ENCODE data around the gene SLC36A2. TPM values are rescaled to one million over a fixed set of nuclear protein-coding genes. Genes with fewer than 3 reads are reported as not detected.

Gene SLC36A2
- polyA plus RNA-seq, 12 donors = 0.10 to 0.59 (median 0.29) TPM; not detected in 4

DNA sequence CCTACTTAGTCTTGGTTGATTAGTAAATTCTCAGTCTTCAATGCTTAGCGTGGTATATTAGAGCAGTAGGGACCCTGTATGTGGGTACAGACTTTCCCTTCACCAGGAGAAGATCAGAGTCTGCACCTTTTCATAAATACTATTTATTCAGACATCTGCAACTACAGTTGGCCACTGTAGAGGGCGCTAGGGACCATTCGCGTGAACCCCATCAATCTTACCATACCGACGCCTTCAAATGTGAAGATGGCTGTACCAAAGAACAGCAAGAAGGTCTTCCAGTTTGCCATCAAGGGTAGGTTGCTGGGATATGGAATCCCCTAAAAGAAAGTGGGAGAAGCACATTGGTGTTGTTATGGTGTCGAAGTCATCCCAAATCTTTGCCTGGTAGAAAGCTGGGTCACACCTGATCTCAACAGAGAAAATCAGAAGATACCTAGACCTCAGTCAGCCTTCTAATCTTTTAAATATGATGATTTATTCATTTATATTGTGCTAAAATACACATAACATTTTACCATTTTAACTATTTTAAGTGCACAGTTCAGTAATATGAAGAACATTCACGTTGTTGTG lies 62.9 kb downstream of the SLC36A2 start:
- DNase-seq = no peak

DNA sequence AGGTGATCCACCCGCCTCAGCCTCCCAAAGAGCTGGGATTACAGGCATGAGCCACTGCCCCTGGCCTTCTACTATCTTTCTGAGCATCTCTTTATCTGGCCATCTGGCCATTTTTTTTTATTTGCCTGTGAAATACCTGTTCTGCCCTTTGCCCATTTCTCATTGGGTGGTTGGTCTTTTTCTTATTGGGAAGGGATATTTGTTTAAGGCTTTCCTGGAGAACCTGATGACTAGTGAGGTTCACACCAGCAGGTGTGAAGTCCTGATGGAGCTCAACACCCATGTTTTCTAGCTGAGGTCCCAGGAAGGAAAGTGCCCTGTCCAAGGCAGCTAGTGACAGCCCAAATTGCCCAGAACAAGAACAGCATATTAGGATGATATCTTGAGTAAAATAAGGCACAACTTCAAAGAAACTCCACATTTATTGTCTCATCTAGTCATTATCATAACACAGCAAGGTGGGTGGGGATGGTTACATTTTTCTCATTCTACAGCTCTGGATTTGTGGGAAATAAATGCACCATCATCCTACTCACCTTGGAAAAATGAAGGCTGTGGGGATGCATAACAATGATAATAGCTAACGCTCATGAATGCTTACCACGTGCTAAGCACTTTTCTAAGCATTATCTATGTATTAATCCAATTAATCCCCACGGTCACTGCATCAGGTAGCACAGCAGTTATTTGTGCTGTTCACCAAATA lies 64.1 kb downstream of the SLC36A2 start:
- DNase-seq = no peak

DNA sequence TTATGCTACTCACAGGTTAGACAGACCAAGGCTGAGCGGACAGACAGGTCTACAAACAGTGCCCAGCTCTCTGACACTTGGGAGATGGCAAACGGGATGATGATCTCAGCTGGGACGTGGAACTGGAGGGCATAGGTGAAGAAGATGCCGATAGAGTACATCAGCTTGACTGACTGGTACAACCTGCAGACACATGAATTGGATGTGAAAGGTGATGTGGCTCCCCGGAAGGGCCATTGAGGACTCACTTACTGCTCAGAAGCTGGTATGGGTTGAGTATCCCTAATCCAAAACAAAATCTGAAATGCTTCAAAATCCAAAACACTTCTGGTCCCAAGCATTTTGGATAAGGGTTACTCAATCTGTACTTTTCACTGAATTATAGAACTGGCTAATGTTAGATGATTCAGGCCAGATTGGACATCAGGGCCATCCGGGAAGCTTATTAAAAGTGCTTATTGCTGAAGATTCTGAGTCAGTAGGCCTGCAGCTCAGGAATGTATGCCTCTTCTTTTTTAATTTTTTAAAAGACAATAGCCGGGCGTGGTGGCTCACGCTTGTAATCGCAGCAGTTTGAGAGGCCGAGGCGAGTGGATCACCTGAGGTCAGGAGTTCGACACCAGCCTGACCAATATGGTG lies 66.2 kb downstream of the SLC36A2 start:
- no peak for DNase-seq

DNA sequence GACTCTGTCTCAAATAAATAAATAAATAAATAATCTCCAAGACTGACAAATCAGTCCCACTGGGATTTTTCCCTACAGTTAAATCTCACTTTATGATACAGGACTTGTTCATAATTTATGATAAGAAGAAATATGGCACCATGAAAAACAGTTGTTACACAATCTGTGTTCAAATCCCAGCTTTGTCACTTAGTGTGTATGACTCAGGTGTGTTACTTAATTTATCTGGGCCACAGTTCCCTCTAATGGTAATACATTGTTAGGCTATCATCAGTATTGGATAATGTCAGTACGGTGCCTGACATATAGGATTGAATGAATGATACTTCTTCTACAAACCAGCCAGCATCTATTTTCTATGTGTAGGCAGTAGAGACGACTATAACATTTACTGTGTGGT lies 66.9 kb downstream of the SLC36A2 start:
- DNase-seq = no peak

DNA sequence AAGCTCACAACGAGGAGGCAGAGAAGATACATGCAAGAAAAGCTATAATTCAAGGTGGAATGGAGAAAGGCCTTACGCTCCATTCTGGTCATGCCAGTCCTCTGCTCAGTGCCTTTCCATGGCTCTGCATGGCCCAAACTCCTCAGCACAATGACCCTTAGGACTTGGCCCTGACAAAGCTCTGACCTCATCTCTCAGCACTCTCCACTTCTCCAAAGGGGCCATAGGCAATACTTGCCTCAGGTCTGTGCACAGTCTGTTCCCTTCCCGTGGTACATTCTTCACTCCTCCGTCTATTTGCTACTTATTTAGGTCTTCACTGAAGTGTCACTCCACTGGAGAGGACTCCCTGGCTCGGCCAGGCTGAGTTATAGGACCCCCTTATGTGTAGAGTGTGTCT lies 68.5 kb downstream of the SLC36A2 start:
- DNase-seq = no peak

DNA sequence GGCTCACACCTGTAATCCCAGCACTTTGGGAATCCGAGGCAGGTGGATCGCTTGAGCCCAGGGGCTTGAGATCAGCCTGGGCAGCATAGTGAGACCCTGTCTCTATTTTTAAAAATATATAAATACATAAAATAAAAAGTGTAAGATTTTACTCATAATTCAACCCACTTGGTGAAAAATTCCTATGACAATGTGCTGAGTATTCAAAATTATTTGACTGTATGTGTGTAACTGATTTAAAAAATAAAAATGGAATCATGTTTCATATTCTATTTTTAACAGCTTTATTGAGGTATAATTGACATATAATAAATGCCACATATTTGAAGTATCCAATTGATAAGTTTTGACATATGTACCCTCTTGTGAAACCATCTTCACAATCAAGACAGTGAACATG lies 71.6 kb downstream of the SLC36A2 start:
- DNase-seq = no peak

DNA sequence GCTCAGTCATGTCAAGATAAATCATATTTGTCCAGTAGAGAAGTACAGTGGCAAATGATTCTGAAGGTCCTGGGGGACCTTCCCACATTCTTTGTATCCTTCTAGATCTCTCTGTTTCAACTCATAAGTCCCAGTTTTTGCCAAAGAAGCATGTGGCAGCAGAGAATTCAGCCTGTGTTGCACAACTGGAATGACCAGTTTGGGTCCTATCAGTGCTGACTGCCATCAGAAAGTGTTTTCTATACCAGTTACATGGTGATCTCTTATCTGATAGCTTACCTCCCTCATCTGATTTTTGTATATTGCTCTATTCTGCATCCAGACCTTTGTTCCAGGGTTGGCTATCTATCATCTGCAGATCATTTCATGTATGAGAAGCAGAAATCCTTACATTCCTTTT lies 72.7 kb downstream of the SLC36A2 start:
- no peak for DNase-seq

DNA sequence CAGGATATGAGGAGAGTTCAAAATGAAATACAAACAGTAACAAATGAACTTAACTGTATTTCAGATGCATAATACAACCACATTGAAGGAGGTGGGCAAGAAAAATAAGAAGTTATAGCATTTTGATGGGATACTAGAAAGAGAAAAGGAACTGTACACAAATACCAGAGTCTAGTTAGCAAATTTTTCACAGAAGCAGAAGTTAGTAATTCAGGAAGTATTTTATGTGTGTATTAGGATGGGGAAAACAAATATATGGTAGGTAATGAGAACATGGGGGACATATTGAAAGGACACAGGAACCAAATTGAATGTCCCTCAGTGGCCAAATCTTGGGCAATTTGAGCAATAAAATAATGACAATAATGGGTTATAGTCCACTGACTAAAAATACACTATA lies 76.0 kb downstream of the SLC36A2 start:
- DNase-seq = no peak

DNA sequence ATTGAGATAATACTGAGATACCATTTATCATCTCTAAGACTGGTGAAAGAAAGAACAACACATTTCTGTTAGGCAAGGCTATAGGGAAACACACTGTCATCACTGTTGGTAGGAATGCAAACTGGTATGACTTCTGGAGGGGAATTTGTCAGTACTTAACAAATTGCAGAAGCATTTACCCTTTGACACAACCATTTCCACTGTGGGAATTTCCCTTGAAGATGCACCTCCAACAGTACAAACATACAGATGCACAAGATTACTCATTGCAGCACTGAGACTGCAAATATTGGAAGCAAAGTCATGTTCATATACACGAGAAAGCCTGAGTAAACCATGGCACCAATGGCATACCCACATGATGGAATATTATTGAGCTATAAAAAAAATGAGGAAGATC lies 76.8 kb downstream of the SLC36A2 start:
- DNase-seq = no peak

DNA sequence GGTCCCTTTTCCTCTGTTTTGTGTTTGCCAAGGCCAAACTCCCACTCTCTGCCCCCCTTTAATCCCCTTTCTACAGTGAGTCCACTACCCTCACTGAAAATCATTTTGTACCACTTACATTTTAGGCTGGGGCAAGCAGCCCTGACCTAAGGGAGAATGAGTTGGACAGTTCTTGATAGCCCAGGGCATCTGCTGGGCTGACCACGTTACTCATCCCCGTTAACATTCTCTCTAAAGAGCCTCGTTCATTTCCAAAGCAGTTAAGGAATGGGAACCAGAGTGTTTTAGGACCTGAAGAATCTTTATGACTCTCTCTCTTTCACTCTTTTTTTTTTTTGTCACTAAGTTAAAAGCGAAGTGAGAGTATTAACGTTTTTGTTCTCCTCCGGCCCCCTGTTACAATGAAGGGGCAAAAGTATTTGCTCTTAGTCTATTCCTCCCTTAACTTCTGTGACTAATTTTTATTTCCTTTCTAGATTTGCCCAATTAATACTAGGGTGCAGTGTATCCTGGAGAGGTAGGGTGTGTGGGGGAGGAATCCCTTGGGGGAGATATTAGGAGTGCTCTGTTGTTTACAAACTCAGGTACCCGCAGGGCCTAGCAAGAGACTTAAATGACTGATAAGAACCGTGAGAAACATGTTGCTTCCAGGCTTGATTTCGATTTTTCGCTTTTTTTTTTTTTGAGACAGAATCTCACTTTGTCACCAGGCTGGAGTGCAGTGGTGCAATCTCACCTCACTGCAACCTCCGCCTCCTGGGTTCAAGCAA lies 79.7 kb downstream of the SLC36A2 start:
- DNase-seq = no peak

Other genes with a start within 250 kb of the SLC36A2 start
- gene ANXA6, start 189.8 kb downstream of the SLC36A2 start, polyA plus RNA-seq (ENCODE audit: insufficient read length in 12 of 12) = 100 to 1,000 TPM in 11 of 12 donors, not detected in 1; 239 to 380 (median 352) TPM
- 100 to 1,000 TPM in 4 of 12 donors, 10 to 100 TPM in 7, not detected in 1; 51.8 to 126 (median 93.4) TPM for gene CCDC69, start 123.5 kb downstream of the SLC36A2 start, polyA plus RNA-seq (ENCODE audit: insufficient read length in 12 of 12)
- 10 to 100 TPM in 11 of 12 donors, not detected in 1; 17.8 to 36.2 (median 25.8) TPM for gene GM2A, start 94.4 kb downstream of the SLC36A2 start, polyA plus RNA-seq (ENCODE audit: insufficient read length in 12 of 12)
- not detected for gene SLC36A3, start 43.8 kb downstream of the SLC36A2 start, polyA plus RNA-seq (ENCODE audit: insufficient read length in 12 of 12)
- gene SLC36A1, start 100.0 kb upstream of the SLC36A2 start, polyA plus RNA-seq (ENCODE audit: insufficient read length in 12 of 12) = 10 to 100 TPM in 11 of 12 donors, not detected in 1; 12.7 to 42.7 (median 22.2) TPM
- 10 to 100 TPM in 1 of 12 donors, 1 to 10 TPM in 3, under 1 TPM in 7, not detected in 1; 0.38 to 19.1 (median 0.70) TPM for gene FAT2, start 243.8 kb upstream of the SLC36A2 start, polyA plus RNA-seq (ENCODE audit: insufficient read length in 12 of 12)

Data from muscle of arm (tissue), 12 donors.